Skeletal muscle tissue (tissue), 4 donors: ENCODE data around the gene EIF2S3. TPM values are rescaled to one million over a fixed set of nuclear protein-coding genes. Genes with fewer than 3 reads are reported as not detected.

ENCODE experiments used
- H3K27ac ChIP-seq: one replicate; pipeline ENCODE4 v1.7.0; 2013; ENCODE audit warnings: mild to moderate bottlenecking, low read depth, low read length, inconsistent platforms
- H3K27me3 ChIP-seq, 3 donors: one replicate each; pipeline ENCODE4 v1.7.0; 2013; ENCODE audit warnings: low read length in 3 of 3; ENCODE audit not compliant: control insufficient read depth in 3 of 3, insufficient read depth in 3 of 3
- H3K36me3 ChIP-seq, 3 donors: one replicate each; pipeline ENCODE4 v1.7.0; 2013; ENCODE audit warnings: low read length in 3 of 3; ENCODE audit not compliant: control insufficient read depth in 3 of 3, insufficient read depth in 3 of 3
- H3K4me1 ChIP-seq, 3 donors: one replicate each; pipeline ENCODE4 v1.7.0; 2013; ENCODE audit warnings: low read length in 3 of 3, mild to moderate bottlenecking in 3 of 3; ENCODE audit not compliant: control insufficient read depth in 3 of 3, insufficient read depth in 3 of 3
- H3K4me3 ChIP-seq, 3 donors: one replicate each; pipeline ENCODE4 v1.7.0; 2013; ENCODE audit warnings: low read length in 3 of 3
- H3K9ac ChIP-seq, 3 donors: one replicate each; pipeline ENCODE4 v1.7.0; 2013; ENCODE audit warnings: low read length in 3 of 3, mild to moderate bottlenecking in 3 of 3, moderate library complexity in 2 of 3, low read depth in 1 of 3
- H3K9me3 ChIP-seq, 3 donors: one replicate each; pipeline ENCODE4 v1.7.0; 2013; ENCODE audit warnings: low read length in 3 of 3; ENCODE audit not compliant: control insufficient read depth in 3 of 3
- total RNA-seq: library from RNA; depleted of rRNA; stranded (reverse); fragments of >200 nt; gene quantifications from one replicate; pipeline ENCODE4 v1.2.3, GENCODE V29; 2014
- donor health status: Osteomylitis.

EIF2S3 gene
- total RNA-seq, 1 donor from 2014 or later, result 189 TPM

DNA sequence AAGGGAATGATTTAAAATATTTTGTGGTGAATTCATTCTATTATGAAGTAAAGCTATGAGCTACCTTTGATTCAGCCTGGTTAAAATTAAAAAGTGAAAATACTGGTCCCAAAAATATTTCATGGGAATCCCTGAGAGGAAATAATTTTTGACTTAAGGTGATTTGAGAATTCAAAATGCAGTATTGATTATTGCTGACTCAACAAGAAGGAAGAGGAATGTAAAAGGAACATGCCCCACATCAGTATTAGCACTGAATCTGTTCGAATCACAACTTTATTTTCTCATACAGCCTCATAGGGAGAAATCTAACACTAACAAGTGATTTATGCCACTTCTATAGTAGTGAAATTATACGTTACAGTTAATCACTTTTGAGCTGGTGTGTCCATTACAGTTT, 27.7 kb downstream of the EIF2S3 start:
- Histone ChIP-seq H3K36me3 (peaks cover 0 to 7% (median 3%) of the 10 kb centered on the region in 3 donors), H3K27ac (no peak overlapping the region), H3K9me3 (no peaks in the 10 kb centered on the region), H3K4me1 (no peaks in the 10 kb centered on the region), H3K27me3 (no peaks in the 10 kb centered on the region), H3K4me3 (no peak overlapping the region), H3K9ac (no peak overlapping the region)

DNA sequence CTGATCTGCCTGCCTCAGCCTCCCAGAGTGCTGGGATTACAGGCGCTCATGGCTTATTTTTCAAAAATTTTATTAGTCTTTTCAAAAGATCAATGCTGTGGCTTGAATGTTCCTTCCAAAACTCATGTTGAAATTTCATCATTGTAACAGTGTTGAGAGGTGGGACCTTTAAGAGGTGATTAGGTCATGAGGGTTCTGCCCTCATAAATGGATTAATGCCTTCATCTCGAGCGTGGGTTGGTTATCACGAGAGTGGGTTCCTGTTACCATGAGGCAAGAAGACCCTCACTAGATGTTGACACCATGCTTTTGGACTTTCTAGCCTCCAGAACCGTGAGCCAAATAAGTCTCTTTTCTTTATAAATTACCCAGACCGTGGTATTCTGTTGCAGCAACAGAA, 30.3 kb downstream of the EIF2S3 start:
- no peaks in the 10 kb centered on the region for H3K4me1 ChIP-seq
- H3K9ac ChIP-seq, result no peak overlapping the region
- H3K9me3 ChIP-seq, result no peaks in the 10 kb centered on the region
- H3K4me3 ChIP-seq, result no peak overlapping the region
- H3K27ac ChIP-seq, result no peak overlapping the region
- H3K27me3 ChIP-seq, result no peaks in the 10 kb centered on the region
- H3K36me3 ChIP-seq, result no peaks in the 10 kb centered on the region

DNA sequence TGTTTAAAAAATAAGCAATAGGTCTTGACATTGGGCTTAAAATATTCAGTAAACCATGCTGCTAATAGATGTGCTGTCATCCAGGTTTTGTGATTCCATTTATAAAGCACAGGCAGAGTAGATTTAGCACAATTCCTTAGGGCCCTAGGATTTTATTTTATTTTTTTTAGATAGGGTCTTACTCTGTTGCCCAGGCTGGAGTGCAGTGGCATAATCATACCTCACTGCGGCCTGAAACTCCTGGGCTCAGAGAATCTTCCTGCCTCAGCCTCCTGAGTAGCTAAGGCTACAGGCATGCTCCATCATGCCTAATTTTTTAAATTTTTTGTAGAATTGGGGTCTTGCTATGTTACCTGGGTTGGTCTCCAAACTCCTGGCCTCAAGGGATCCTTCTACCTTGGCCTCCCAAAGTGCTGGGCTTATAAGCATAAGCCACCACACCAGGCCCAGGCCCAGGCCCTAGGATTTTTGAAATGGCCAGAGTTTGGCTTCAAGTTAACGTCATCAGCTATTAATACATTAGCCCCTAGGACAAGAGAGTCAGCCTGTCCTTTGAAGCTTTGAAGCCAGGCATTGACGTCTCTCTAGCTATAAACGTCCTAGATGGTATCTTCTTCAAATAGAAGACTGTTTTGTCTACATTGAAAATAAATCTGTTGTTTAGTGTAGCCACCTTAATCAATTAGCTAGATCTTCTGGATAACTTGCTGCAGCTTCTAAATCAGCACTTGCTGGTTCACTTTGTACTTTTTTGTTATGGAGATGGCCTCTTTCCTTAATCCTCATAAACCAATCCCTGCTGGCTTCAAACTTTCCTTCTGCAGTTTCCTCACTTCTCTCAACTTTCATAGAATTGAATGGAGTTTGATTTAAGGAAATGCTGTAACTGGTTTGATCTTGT, 35.8 kb downstream of the EIF2S3 start:
- Histone ChIP-seq H3K36me3 (no peaks in the 10 kb centered on the region), H3K27ac (no peak overlapping the region), H3K27me3 (no peaks in the 10 kb centered on the region), H3K4me1 (peaks cover 0 to 6% (median 0%) of the 10 kb centered on the region in 3 donors), H3K9ac (no peak overlapping the region), H3K9me3 (no peaks in the 10 kb centered on the region), H3K4me3 (no peak overlapping the region)

DNA sequence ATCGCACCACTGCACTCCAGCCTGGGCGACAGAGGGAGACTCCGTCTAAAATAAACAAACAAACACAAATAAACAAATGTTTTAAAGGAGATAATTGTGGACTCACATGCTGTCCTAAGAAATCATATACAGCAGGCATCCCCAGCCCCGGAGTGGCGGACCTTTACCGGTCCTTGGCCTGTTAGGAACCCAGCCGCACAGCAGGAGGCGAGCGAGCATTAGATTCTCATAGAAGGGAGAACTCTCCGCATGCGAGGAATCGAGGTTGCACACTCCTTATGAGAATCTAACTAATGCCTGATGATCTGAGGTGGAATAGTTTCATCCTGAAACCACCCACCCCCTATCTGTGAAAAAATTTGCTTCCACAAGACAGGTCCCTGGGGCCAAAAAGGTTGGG, 39.0 kb downstream of the EIF2S3 start:
- Histone ChIP-seq H3K4me3 (no peak overlapping the region), H3K27me3 (no peaks in the 10 kb centered on the region), H3K36me3 (no peaks in the 10 kb centered on the region), H3K4me1 (peaks cover 0 to 6% (median 0%) of the 10 kb centered on the region in 3 donors), H3K27ac (no peak overlapping the region), H3K9me3 (no peaks in the 10 kb centered on the region), H3K9ac (no peak overlapping the region)

DNA sequence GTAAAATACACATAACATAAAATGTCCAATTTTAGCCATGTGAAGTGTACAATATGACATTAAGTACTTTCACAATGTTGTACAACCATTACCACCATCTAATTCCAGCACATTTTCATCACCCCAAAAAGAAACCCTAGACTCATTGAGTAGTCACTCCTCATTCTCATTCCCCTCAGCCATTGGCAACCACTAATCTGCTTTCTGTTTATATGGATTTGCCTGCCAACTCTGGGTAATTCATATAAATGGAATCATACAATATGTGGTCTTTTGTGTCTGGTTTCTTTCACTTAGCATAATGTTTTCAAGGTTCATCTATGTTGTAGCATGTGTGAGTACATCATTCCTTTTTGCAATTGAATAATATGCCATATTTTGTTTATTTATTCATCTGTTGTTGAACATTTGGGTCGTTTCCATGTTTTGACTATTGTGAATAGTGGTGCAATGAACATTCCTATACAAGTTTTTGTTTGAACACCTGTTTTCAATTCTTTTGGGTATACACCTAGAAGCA, 43.0 kb downstream of the EIF2S3 start:
- Histone ChIP-seq H3K36me3 (peaks cover 0 to 4% (median 0%) of the 10 kb centered on the region in 3 donors), H3K4me1 (no peaks in the 10 kb centered on the region), H3K9ac (no peak overlapping the region), H3K27me3 (no peaks in the 10 kb centered on the region), H3K27ac (no peak overlapping the region), H3K4me3 (no peak overlapping the region), H3K9me3 (no peaks in the 10 kb centered on the region)

DNA sequence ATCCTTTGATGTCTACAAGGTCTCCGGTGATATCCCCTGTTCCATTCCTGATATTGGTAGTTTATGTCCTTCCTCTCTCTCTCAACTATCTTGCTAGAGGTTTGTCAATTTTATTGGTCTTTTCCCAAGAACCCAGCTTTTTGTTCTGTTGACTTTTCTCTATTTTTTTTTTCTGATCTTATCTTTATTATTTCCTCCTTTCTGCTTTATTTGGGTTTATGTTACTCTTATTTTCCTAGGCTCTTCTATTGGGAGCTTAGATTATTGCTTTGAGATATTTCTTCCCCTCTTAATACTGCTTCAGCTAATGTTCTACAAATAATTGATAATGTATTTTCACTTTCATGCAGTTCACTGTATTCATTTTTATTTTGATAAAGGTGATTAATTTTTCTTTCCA, 44.2 kb downstream of the EIF2S3 start:
- no peak overlapping the region for H3K9ac ChIP-seq

DNA sequence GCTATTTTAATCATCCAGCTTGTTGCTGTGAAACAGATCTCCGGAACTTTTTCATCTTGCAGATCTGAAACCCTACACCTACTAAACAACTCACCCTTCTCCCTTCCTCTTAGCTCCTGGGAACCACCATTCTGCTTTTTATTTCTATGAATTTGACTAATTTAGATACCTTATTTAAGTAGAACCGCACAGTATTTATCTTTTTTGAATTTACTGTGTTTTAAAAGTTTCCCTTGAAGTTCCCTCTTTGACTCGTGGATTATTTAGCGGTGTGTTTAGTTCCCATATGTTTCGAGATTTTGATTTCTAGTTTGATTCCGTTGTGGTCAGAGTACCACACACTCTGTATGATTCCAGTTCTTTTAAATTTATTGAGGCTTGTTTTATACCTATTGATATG, 44.6 kb downstream of the EIF2S3 start:
- no peak overlapping the region for H3K9ac ChIP-seq
- H3K9me3 ChIP-seq, result no peaks in the 10 kb centered on the region
- no peaks in the 10 kb centered on the region for H3K4me1 ChIP-seq
- H3K36me3 ChIP-seq, result peaks cover 0 to 4% (median 0%) of the 10 kb centered on the region in 3 donors
- H3K4me3 ChIP-seq, result no peak overlapping the region
- no peaks in the 10 kb centered on the region for H3K27me3 ChIP-seq
- no peak overlapping the region for H3K27ac ChIP-seq

More for the DNA sequence above, 44.2 kb downstream of the EIF2S3 start:
- Histone ChIP-seq H3K27ac (no peak overlapping the region), H3K9me3 (no peaks in the 10 kb centered on the region), H3K4me3 (no peak overlapping the region), H3K36me3 (peaks cover 0 to 4% (median 0%) of the 10 kb centered on the region in 3 donors), H3K27me3 (no peaks in the 10 kb centered on the region), H3K4me1 (no peaks in the 10 kb centered on the region)

DNA sequence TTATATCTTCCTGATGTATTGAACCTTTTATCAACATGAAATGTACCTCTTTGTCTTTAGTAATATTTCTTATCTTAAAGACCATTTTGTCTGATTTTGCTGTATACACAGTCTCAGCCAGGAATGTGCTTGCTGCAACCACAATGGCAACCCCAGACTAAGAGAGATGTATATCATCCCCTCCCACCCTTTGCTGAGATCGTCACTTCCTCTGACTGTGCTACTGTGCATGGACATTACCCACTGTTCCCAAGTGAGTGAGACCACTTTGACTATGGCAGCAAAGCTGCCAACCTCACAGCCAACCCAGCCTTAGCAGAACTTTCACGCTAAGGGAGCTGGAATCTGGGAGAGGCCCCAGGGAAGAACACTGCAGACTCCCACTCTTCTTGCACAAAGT, 46.0 kb downstream of the EIF2S3 start:
- H3K27me3 ChIP-seq, result no peaks in the 10 kb centered on the region
- no peak overlapping the region for H3K27ac ChIP-seq
- no peaks in the 10 kb centered on the region for H3K9me3 ChIP-seq
- H3K4me3 ChIP-seq, result no peak overlapping the region
- H3K9ac ChIP-seq, result no peak overlapping the region
- peaks cover 0 to 4% (median 0%) of the 10 kb centered on the region in 3 donors for H3K36me3 ChIP-seq
- H3K4me1 ChIP-seq, result no peaks in the 10 kb centered on the region

DNA sequence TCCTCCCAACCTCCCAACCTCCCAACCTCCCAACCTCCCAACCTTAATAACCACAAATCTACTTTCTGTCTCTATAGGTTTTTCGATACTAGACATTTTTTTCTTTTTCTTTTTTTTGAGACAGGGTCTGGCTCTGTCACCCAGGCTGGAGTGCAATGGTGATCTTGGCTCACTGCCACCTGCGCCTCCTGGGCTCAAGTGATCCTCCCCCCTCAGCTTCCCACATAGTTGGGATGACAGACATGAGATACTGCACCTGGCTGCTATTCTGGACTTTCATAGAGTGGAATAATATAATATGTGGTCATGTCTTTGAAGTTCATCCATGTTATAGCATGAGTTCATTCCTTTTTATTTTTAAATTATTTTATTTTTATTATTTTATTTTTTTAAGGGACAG, 55.3 kb downstream of the EIF2S3 start:
- H3K27me3 ChIP-seq, result no peaks in the 10 kb centered on the region
- no peak overlapping the region for H3K27ac ChIP-seq
- H3K9ac ChIP-seq, result no peak overlapping the region
- H3K4me1 ChIP-seq, result no peaks in the 10 kb centered on the region
- no peaks in the 10 kb centered on the region for H3K9me3 ChIP-seq
- H3K4me3 ChIP-seq, result no peak overlapping the region
- H3K36me3 ChIP-seq, result no peaks in the 10 kb centered on the region

DNA sequence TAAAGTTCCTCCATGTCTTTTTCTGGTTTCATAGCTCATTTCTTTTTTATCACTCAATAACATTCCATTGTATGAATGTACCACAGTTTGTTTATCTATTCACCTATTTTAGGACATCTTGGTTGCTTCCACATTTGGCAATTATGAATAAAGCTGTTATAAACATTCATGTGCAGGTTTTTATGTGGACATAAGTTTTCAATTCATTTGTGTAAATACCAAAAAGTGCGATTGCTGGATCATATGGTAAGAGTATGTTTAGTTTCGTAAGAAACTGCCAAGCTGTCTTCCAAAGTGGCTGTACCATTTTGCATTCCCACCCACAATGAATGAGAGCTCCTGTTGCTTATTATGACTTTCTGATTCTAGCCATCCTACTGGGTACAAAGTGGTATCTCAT, 58.4 kb downstream of the EIF2S3 start:
- no peak overlapping the region for H3K9ac ChIP-seq
- no peak overlapping the region for H3K4me3 ChIP-seq
- no peaks in the 10 kb centered on the region for H3K27me3 ChIP-seq
- no peaks in the 10 kb centered on the region for H3K9me3 ChIP-seq
- H3K4me1 ChIP-seq, result peaks cover 0 to 3% (median 3%) of the 10 kb centered on the region in 3 donors
- H3K27ac ChIP-seq, result no peak overlapping the region
- H3K36me3 ChIP-seq, result no peaks in the 10 kb centered on the region
